Thyroid gland (tissue), 4 donors: ENCODE measurements around the gene DNAL4.

Source experiments
- POLR2A ChIP-seq, 2 donors: fragments of 450-650 bp; IDR thresholded peaks; one replicate each; pipeline ENCODE4 v1.6.1; 2017; ENCODE audit warnings: antibody characterized with exemption in 2 of 2, mild to moderate bottlenecking in 2 of 2, moderate library complexity in 1 of 2
- TF ChIP-seq, protein P1 (sequence below), 6 experiments: fragments of 200-600 bp in 3 of 6; fragments of 450-650 bp in 3 of 6; sonication (generic) in 3 of 6; IDR thresholded peaks; one replicate each; pipeline ENCODE4 v1.5.1; 2016 to 2019; ENCODE audit warnings: antibody characterized with exemption in 6 of 6, mild to moderate bottlenecking in 2 of 6, inconsistent platforms in 1 of 6, moderate library complexity in 1 of 6

DNA sequence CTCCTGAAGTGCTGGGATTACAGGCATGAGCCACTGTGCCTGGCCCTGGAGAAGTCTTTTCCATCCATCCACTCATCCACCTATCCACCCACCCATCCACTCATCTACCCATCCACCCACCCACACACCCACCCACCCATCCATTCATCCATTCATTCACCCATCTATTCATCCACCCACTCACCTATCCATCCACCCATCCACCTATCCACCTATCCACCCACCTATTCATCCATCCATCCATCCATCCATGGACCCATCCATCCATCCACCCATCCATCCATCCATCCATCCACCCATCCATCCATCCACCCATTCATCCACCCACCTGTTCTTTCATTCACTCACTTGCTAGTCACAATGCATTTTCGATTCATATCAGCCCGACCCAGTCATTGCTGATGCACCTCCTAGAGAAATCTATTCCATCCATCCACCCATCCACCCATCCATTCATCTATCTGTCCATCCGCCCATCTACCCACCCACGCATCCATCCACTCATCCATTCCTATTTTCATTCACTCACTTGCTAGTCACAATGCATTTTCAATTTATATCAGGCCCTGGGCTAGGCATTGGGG lies 20.5 kb downstream of the DNAL4 start:
- no peak for TF ChIP-seq POLR2A (IDR thresholded peaks at IDR 0.05)
- TF ChIP-seq, protein P1, sequence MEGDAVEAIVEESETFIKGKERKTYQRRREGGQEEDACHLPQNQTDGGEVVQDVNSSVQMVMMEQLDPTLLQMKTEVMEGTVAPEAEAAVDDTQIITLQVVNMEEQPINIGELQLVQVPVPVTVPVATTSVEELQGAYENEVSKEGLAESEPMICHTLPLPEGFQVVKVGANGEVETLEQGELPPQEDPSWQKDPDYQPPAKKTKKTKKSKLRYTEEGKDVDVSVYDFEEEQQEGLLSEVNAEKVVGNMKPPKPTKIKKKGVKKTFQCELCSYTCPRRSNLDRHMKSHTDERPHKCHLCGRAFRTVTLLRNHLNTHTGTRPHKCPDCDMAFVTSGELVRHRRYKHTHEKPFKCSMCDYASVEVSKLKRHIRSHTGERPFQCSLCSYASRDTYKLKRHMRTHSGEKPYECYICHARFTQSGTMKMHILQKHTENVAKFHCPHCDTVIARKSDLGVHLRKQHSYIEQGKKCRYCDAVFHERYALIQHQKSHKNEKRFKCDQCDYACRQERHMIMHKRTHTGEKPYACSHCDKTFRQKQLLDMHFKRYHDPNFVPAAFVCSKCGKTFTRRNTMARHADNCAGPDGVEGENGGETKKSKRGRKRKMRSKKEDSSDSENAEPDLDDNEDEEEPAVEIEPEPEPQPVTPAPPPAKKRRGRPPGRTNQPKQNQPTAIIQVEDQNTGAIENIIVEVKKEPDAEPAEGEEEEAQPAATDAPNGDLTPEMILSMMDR (IDR thresholded peaks at IDR 0.05), result no peak
